HG03060 (cell line): ENCODE results near the gene TBATA.

Experiments used
- ATAC-seq: cut with Tn5 transposase; IDR thresholded peaks from one replicate; pipeline ENCODE4 v1.9.1; 2021; ENCODE audit warnings: low read depth, moderate number of reproducible peaks; ENCODE audit not compliant: unreplicated experiment

The TBATA gene

GRCh38 chr10:70722820-70723424 lies 62.3 kb downstream of the TBATA start:
- no peak for ATAC-seq
